ENCODE measurements around the gene AMOTL1.

GRCh38 chr11:94858012-94858705 lies 90.0 kb downstream of the AMOTL1 start:
- TF ChIP-seq POLR2A (IDR thresholded peaks at IDR 0.05; ENCODE audit: low read depth, low read length) (no peak), CTCF (IDR thresholded peaks at IDR 0.05; ENCODE audit: extremely low read depth in 1 of 2, insufficient read depth in 1 of 2, low read depth in 1 of 2, low read length in 2 of 2) (no peak), EZH2 (IDR thresholded peaks at IDR 0.05; ENCODE audit: borderline replicate concordance, low read depth, low read length, severe bottlenecking) (no peak), POLR2AphosphoS5 (IDR thresholded peaks at IDR 0.05; ENCODE audit: insufficient read depth, low read depth, low read length) (no peak), GATA2 (IDR thresholded peaks at IDR 0.05; ENCODE audit: insufficient read depth, insufficient read length, low read depth, low read length) (no peak), FOS (IDR thresholded peaks at IDR 0.05; ENCODE audit: borderline replicate concordance, insufficient read depth, low read length) (no peak), JUN (IDR thresholded peaks at IDR 0.05; ENCODE audit: borderline replicate concordance, insufficient read depth, insufficient read length, low read depth) (no peak)
- TF ChIP-seq, protein P1, sequence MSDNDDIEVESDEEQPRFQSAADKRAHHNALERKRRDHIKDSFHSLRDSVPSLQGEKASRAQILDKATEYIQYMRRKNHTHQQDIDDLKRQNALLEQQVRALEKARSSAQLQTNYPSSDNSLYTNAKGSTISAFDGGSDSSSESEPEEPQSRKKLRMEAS (IDR thresholded peaks at IDR 0.05; ENCODE audit: insufficient read depth, insufficient read length) = no peak

Data from endothelial cell of umbilical vein (primary cell).